ENCODE data around the gene RNLS.
A peak's percentile ranks its signal among the peaks of the same experiment; 100 is the strongest.

RNLS gene

DNA sequence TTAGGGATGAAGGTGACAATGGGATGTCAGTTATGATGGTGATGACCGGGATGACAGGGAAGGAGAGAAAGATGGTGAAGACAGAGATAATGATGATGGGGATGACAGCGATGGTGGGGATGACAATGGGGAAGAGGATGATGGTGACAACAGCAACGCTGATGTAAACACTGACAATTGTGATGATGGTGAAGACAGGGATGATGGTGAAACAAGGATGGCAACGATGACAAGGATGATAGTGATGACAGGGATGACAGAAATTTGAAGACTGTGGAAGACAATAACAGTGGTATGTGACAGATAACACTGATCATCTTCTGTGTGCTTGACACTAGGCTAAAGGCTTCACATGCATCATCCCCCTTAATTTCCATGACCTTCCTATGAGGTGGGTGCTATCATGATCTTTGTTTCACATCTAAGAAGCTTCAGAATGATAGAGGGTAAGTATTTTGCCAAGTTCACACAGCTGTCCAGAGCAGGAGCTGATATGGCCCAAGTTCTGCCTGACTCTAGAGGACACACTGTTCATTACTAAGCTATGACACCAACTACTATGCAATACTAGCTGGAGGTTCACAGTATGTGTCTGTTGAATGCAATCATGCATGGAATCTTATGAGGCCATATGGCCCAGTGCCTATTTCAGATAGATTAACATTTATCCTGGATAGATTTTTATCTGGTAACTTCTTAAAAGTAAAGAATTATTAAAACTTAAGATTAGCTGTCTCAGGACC lies 105.6 kb downstream of the RNLS start:
- DNase-seq (ENCODE audit: low read depth), result peak; percentile 51
- TF ChIP-seq CTCF (conservative IDR thresholded peaks at IDR 0.05; ENCODE audit: control insufficient read depth, insufficient read depth, low read depth, low read length), result no peak
- no peak overlapping the region for H3K4me3 ChIP-seq (ENCODE audit: control insufficient read depth, low read depth, low read length)

- no peak overlapping the region for H3K4me3 ChIP-seq (ENCODE audit: control insufficient read depth, low read depth, low read length)
- no peak for TF ChIP-seq CTCF (conservative IDR thresholded peaks at IDR 0.05; ENCODE audit: control insufficient read depth, insufficient read depth, low read depth, low read length)
- no peak for DNase-seq (ENCODE audit: low read depth)
These were observed 108.0 kb downstream of the RNLS start for GRCh38 chr10:88474884-88475844.

DNA sequence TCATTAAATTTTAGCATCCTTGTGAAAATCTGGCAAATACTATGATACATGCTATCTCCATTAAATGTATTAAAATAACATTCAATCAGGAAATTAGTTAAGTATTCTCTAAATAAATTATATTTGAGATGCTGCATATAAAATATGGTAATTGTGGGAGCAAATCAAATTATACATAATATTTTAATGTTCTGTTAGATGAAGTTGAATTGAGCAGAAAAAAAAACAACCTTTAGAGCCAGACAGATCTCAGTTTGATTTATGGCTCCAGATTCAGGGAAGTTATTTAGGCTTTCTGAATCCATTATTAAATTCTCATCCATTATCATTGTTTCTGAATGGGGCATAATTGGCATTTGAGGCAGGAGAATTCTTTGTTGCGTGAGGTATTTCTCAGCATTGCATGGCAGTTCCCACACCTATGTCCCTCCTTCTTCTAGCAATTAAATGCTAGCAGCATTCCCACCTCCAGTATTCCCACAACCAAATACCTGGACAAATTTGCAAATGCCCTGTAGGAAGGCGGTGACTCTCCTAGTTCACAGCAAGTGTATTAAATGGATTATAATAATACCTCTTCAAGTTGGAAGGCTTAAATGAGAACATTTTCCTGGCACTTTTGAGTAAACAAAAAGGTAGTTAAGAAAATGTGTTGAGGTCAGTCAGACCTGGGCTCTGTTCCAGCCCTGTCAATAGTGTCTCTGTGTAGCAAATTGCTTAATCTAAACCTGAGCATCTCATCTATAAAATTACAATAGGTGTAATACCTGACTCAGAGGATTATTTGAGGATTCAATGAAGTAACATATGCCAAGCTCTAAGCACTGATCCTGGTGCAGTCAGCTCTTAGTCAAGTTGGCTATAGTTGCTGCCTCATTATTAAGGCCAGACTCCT lies 108.9 kb downstream of the RNLS start:
- DNase-seq (ENCODE audit: low read depth), result peak; percentile 15
- no peak overlapping the region for H3K4me3 ChIP-seq (ENCODE audit: control insufficient read depth, low read depth, low read length)
- TF ChIP-seq CTCF (conservative IDR thresholded peaks at IDR 0.05; ENCODE audit: control insufficient read depth, insufficient read depth, low read depth, low read length), result no peak

DNA sequence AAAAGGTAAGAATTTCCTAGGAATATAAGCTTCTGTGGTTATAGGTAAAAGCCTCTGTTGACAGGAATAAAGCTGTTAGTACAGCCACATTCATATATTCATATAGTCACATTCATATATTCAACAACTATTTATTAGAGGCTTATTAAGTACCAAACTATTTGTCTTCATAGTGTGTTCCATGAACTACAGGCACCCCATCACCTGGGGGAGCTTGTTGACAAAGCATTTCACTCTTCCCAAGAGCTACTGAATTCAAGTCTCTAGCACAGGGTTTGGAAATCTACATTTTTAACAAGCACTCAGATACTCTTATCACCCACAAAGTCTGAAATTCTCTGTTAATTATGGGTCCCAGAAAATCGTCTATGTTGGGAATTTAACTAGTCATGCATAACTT lies 110.6 kb downstream of the RNLS start:
- DNase-seq (ENCODE audit: low read depth), result peak; percentile 22
- no peak overlapping the region for H3K4me3 ChIP-seq (ENCODE audit: control insufficient read depth, low read depth, low read length)
- TF ChIP-seq CTCF (conservative IDR thresholded peaks at IDR 0.05; ENCODE audit: control insufficient read depth, insufficient read depth, low read depth, low read length), result no peak

DNA sequence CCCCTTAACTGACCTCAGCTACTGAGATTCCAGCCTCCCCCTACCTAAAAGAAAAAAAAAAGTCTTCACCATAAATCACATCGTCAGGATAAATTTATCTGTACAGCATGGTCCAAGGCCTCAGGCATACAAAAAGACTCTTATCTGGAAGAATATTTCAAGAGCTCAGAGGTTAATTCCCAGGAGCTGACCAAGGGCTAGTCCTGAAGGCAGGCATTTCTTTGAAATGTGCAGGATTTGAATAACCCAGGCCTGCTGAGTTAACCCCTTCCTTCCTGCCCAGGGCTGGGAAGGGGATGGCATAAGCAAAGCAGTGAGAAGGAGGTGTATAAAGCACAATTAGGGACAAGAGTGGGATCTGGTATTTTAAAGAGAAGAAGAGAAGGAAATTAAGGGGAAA lies 111.2 kb downstream of the RNLS start:
- DNase-seq (ENCODE audit: low read depth), result no peak
- H3K4me3 ChIP-seq (ENCODE audit: control insufficient read depth, low read depth, low read length), result no peak overlapping the region
- no peak for TF ChIP-seq CTCF (conservative IDR thresholded peaks at IDR 0.05; ENCODE audit: control insufficient read depth, insufficient read depth, low read depth, low read length)

DNA sequence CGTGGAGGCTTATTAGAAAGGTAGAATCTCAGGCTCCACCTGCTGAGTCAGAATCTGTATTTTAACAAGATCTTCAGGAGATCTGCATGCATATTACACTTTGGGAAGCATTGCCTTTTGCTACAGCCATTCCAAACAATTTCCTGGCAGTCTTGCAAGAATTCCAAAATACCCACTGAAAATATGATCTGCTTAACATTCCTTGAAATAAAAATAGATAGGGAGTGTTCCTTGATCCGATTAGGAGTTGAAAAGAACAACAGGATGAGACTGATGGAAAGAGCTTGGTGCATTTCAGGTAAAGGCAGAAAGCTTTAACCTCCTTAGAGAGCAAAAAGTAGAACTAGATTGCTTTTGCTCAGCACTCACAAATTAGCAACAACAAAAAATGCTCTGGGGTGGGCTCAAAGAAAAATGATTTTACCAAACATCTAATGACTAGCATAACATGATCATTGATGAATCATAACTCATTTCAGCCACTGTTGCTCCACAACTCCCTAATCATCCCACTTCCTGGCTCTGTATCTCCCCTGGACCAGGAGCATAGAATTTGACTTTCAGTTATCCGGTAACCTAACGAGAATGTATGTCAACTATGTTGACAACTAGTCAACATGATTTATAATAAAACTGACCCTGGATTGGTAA lies 115.2 kb downstream of the RNLS start:
- no peak overlapping the region for H3K4me3 ChIP-seq (ENCODE audit: control insufficient read depth, low read depth, low read length)
- no peak for TF ChIP-seq CTCF (conservative IDR thresholded peaks at IDR 0.05; ENCODE audit: control insufficient read depth, insufficient read depth, low read depth, low read length)
- peak; percentile 49 for DNase-seq (ENCODE audit: low read depth)
